ENCODE data around the gene PCDHGC3.

GRCh38 chr5:141525653-141526052, 49.9 kb downstream of the PCDHGC3 start:
- no peak for TF ChIP-seq CTCF (tag by site-specific recombination; IDR thresholded peaks at IDR 0.05)
- TF ChIP-seq ZNF174 (tag by site-specific recombination; IDR thresholded peaks at IDR 0.05) = no peak
- no peak for TF ChIP-seq ZNF639 (tag by site-specific recombination; IDR thresholded peaks at IDR 0.05)
- no peak for TF ChIP-seq ZFP41 (tag by site-specific recombination; IDR thresholded peaks at IDR 0.05; ENCODE audit: borderline replicate concordance)
- no peak for TF ChIP-seq ZNF426 (tag by site-specific recombination; IDR thresholded peaks at IDR 0.05)
- TF ChIP-seq ZNF449 (tag by site-specific recombination; IDR thresholded peaks at IDR 0.05) = no peak
- TF ChIP-seq ZFP69B (tag by site-specific recombination; IDR thresholded peaks at IDR 0.05) = no peak
- no peak for TF ChIP-seq ZNF274 (IDR thresholded peaks at IDR 0.05; ENCODE audit: low read length)
- TF ChIP-seq ZNF274 (tag by site-specific recombination; IDR thresholded peaks at IDR 0.05; ENCODE audit: borderline replicate concordance) = no peak
- no peak for TF ChIP-seq ELK4 (IDR thresholded peaks at IDR 0.05; ENCODE audit: borderline replicate concordance, low read depth, low read length)
- no peak for TF ChIP-seq ZBTB7A (tag by site-specific recombination; IDR thresholded peaks at IDR 0.05; ENCODE audit: low read depth)
- TF ChIP-seq YY1 (tag by site-specific recombination; IDR thresholded peaks at IDR 0.05) = no peak
- TF ChIP-seq ZNF670 (tag by site-specific recombination; IDR thresholded peaks at IDR 0.05; ENCODE audit: low read depth) = no peak

All from HEK293 (cell line).